SJSA1 (cell line): ENCODE data around the gene IL13RA2. TPM values are rescaled to one million over a fixed set of nuclear protein-coding genes. Genes with fewer than 3 reads are reported as not detected.

ENCODE experiments used
- DNase-seq, 2 experiments: peaks; one replicate each; pipeline ENCODE4 v3.0.0-alpha.2; 2015 to 2020; ENCODE audit warnings: low spot score in 2 of 2, low read depth in 1 of 2
- H3K27ac ChIP-seq: fragments of 250-450 bp; sonication (Bioruptor Pico); 2 replicates; pipeline ENCODE4 v1.5.1; 2020; ENCODE audit warnings: mild to moderate bottlenecking, moderate library complexity
- H3K27me3 ChIP-seq: fragments of 250-450 bp; sonication (Bioruptor Pico); replicated peaks from 2 replicates; pipeline ENCODE4 v1.5.1; 2020; ENCODE audit warnings: mild to moderate bottlenecking, moderate library complexity
- H3K36me3 ChIP-seq: fragments of 250-450 bp; sonication (Bioruptor Pico); 2 replicates; pipeline ENCODE4 v1.5.1; 2020; ENCODE audit warnings: mild to moderate bottlenecking
- H3K4me1 ChIP-seq: fragments of 250-450 bp; sonication (Bioruptor Pico); replicated peaks from 2 replicates; pipeline ENCODE4 v1.6.1; 2021; ENCODE audit warnings: mild to moderate bottlenecking
- H3K4me3 ChIP-seq: fragments of 250-450 bp; sonication (Bioruptor Pico); 2 replicates; pipeline ENCODE4 v1.5.1; 2020; ENCODE audit warnings: mild to moderate bottlenecking
- H3K9me3 ChIP-seq: fragments of 250-450 bp; sonication (Bioruptor Pico); replicated peaks from 2 replicates; pipeline ENCODE4 v1.5.1; 2020; ENCODE audit warnings: mild to moderate bottlenecking
- total RNA-seq: library from RNA; depleted of rRNA; stranded (reverse); fragments of >200 nt; shearing (Covaris generic); gene quantifications from 2 replicates; pipeline ENCODE4 v1.2.3, GENCODE V29; 2014; rRNA removed

IL13RA2 gene
- total RNA-seq, 1 experiment from 2014 or later, result not detected

DNA sequence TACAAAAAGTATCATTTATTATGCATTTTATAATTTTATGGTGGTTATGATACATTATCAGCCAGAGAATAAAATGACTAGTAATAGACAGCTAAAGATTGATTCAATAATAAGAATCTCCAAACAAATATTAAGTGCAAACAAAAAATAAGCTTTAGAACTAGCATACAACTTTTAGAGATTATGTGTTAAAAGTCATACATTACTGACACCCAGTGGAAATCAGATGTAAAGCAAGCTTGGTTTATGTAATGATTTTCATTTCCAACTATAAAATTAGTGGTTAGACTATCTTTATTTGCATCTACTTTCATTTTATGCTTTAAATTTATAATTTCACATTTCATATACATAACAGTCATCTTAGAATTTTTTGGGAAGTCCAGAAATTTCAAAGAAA lies 57.7 kb downstream of the IL13RA2 start:
- no peak overlapping the region for H3K27ac ChIP-seq
- H3K27me3 ChIP-seq, result no peaks in the 10 kb centered on the region
- no peaks in the 10 kb centered on the region for H3K9me3 ChIP-seq
- no peaks in the 10 kb centered on the region for H3K4me1 ChIP-seq
- no peak overlapping the region for H3K4me3 ChIP-seq
- DNase-seq, result no peak
- H3K36me3 ChIP-seq, result no peaks in the 10 kb centered on the region

Other genes starting within 250 kb of the IL13RA2 start
- not detected in 2 replicates for gene RBMXL3, start 171.8 kb upstream of the IL13RA2 start, total RNA-seq
- 0.03 and 0.89 TPM in 2 replicates for gene LRCH2, start 216.5 kb upstream of the IL13RA2 start, total RNA-seq